MM.1S (cell line): ENCODE results near the gene PADI6.

Experiments used
- EZH2 ChIP-seq: fragments of 300-600 bp; sonication (generic); optimal IDR thresholded peaks from 2 replicates; pipeline ENCODE3; 2017; ENCODE audit warnings: low read depth, mild to moderate bottlenecking, antibody characterized with exemption, low read length, mixed read lengths
- TF ChIP-seq, protein P1 (sequence below): fragments of 300-600 bp; sonication (generic); IDR thresholded peaks from 2 replicates; pipeline ENCODE4 v1.5.1; 2016; ENCODE audit warnings: antibody characterized with exemption, low read length, mixed read lengths

DNA sequence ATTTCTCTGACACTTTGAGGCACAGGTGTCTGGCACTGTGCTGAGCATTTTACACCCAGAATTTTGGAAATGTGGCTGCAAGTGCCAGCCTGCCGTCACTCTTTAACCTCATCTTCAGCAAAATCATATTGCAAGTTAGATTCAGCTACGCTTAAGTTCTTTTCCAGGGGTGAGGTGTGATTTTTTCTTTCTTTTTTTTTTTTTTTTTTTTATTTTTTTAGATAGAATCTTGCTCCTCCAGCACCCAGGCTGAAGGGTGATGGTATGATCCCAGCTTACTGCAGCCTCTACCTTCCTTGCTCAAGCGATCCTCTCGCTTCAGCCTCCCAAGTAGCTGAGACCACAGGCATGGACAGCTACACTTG, 70.0 kb downstream of the PADI6 start:
- TF ChIP-seq, protein P1, sequence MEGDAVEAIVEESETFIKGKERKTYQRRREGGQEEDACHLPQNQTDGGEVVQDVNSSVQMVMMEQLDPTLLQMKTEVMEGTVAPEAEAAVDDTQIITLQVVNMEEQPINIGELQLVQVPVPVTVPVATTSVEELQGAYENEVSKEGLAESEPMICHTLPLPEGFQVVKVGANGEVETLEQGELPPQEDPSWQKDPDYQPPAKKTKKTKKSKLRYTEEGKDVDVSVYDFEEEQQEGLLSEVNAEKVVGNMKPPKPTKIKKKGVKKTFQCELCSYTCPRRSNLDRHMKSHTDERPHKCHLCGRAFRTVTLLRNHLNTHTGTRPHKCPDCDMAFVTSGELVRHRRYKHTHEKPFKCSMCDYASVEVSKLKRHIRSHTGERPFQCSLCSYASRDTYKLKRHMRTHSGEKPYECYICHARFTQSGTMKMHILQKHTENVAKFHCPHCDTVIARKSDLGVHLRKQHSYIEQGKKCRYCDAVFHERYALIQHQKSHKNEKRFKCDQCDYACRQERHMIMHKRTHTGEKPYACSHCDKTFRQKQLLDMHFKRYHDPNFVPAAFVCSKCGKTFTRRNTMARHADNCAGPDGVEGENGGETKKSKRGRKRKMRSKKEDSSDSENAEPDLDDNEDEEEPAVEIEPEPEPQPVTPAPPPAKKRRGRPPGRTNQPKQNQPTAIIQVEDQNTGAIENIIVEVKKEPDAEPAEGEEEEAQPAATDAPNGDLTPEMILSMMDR: no peak
- TF ChIP-seq EZH2: no peak
